Uterus (tissue), 2 donors: ENCODE measurements around the gene HSD11B1L.

ENCODE experiments used
- CTCF ChIP-seq, 4 experiments: fragments of 200-600 bp in 2 of 4; fragments of 450-650 bp in 2 of 4; sonication (generic) in 2 of 4; IDR thresholded peaks; one replicate each; pipeline ENCODE4 v1.5.1; 2016 to 2019; ENCODE audit warnings: antibody characterized with exemption in 4 of 4, mild to moderate bottlenecking in 2 of 4, moderate library complexity in 1 of 4
- POLR2A ChIP-seq, 2 donors: fragments of 450-650 bp; IDR thresholded peaks; one replicate each; pipeline ENCODE4 v1.6.1; 2016; ENCODE audit warnings: antibody characterized with exemption in 2 of 2, mild to moderate bottlenecking in 1 of 2, moderate library complexity in 1 of 2

- TF ChIP-seq CTCF (IDR thresholded peaks at IDR 0.05) (no peak), POLR2A (IDR thresholded peaks at IDR 0.05) (no peak)
Observed at GRCh38 chr19:5648464-5648863, 32.4 kb upstream of the HSD11B1L start.
